ENCODE data around the gene SKI. TPM values are rescaled to one million over a fixed set of nuclear protein-coding genes. Genes with fewer than 3 reads are reported as not detected.

The SKI gene
- total RNA-seq, 1 experiment from 2014 or later = 13.1 TPM

DNA sequence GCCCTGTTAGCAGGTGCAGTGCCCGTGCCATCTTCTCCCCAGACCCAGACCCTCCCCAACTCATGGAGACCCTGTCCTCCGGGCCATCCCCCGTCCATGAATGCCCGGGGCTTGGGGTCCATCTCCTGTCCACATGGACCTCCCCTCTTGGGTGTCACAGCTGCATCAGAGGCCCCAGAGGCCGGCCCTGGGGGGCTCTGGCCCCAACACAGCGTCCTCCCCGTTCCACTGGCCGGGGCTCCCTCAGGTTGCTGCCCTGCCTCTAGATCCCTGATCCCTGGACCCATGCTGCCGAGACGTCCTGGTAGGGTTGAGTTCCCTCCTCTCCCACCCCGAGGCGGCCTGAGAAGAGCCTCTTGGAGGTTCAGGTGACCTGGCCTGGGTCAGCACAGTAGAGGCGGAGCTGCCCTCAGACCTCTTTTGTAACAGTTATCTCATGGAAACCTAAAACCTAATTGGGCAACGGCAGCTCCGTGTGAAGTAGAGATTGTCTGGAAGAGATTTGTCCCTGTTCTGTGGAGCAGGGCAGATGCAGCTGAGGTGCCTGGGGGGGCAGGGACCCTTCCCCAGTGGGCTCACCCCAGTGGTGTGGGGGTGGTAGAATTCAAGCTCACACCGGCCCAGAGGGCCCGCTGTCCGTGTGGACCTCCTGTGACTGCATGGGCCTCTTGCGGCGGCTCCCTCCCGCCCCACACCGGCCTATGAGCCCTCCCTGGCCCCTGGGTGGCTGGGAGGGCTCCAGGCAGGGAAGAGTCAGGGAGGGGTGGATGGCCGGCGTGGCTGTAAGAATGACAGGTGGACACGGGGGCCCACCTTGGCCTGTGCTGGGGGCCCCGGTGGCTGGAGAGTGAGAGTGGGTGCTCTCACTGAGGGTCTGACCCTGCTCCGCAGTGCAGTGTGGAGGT is 56.1 kb downstream of the SKI start:
- H3K4me1 ChIP-seq = peaks cover 15% of the 10 kb centered on the region
- no peaks in the 10 kb centered on the region for H3K9me3 ChIP-seq (replicated peaks)
- no peak for DNase-seq
- H3K27me3 ChIP-seq = no peaks in the 10 kb centered on the region
- H3K36me3 ChIP-seq = 0 out of 2 replicates have a peak, but pooled peaks cover 4% of the 10 kb centered on the region
- H3K27ac ChIP-seq = no peak overlapping the region
- H3K4me3 ChIP-seq = no peak overlapping the region

- Histone ChIP-seq H3K27me3 (no peaks in the 10 kb centered on the region), H3K36me3 (0 out of 2 replicates have a peak, but pooled peaks cover 4% of the 10 kb centered on the region), H3K9me3 (replicated peaks) (no peaks in the 10 kb centered on the region), H3K27ac (no peak overlapping the region), H3K4me3 (no peak overlapping the region), H3K4me1 (peaks cover 13% of the 10 kb centered on the region)
- no peak for DNase-seq
Measured at GRCh38 chr1:2284932-2285331, 56.8 kb downstream of the SKI start.

DNA sequence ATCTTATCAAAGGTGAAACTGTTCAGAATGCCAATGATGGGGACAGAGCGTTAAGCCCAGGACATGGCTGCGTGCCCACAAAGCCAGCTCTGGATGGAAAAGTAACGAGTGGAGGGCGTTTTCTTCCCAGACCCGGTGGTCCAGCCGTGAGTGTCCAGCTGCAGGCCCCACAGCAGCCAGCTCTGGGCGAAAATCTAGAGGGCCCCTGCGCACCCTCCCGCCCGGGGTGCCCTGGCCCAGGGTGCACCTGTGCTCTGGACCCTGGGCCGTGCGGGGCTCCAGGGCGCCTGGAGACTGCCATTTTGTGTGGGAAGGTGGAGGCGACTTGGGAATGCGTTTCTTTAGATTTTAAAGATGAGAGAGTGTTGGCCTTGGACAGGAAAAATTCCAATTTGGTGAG is 58.8 kb downstream of the SKI start:
- no peak overlapping the region for H3K4me3 ChIP-seq
- no peak for DNase-seq
- no peak overlapping the region for H3K27ac ChIP-seq
- H3K27me3 ChIP-seq = no peaks in the 10 kb centered on the region
- no peaks in the 10 kb centered on the region for H3K9me3 ChIP-seq (replicated peaks)
- 0 out of 2 replicates have a peak, but pooled peaks cover 4% of the 10 kb centered on the region for H3K36me3 ChIP-seq
- peaks cover 25% of the 10 kb centered on the region for H3K4me1 ChIP-seq

GRCh38 chr1:2287649-2288048 is 59.5 kb downstream of the SKI start:
- Histone ChIP-seq H3K9me3 (replicated peaks) (no peaks in the 10 kb centered on the region), H3K36me3 (0 out of 2 replicates have a peak, but pooled peaks cover 1% of the 10 kb centered on the region), H3K4me3 (no peak overlapping the region), H3K4me1 (peaks cover 28% of the 10 kb centered on the region), H3K27ac (no peak overlapping the region), H3K27me3 (no peaks in the 10 kb centered on the region)
- DNase-seq = no peak

GRCh38 chr1:2288311-2288710 is 60.2 kb downstream of the SKI start:
- H3K4me1 ChIP-seq = peaks cover 28% of the 10 kb centered on the region
- H3K36me3 ChIP-seq = no peaks in the 10 kb centered on the region
- H3K9me3 ChIP-seq (replicated peaks) = no peaks in the 10 kb centered on the region
- H3K27ac ChIP-seq = no peak overlapping the region
- no peak overlapping the region for H3K4me3 ChIP-seq
- no peak for DNase-seq
- no peaks in the 10 kb centered on the region for H3K27me3 ChIP-seq

GRCh38 chr1:2288816-2289536 is 60.9 kb downstream of the SKI start:
- Histone ChIP-seq H3K27ac (no peak overlapping the region), H3K27me3 (no peaks in the 10 kb centered on the region), H3K9me3 (replicated peaks) (no peaks in the 10 kb centered on the region), H3K4me1 (peaks cover 28% of the 10 kb centered on the region), H3K36me3 (no peaks in the 10 kb centered on the region), H3K4me3 (no peak overlapping the region)
- peak in 1 of 2 experiments; percentile 31 for DNase-seq

DNA sequence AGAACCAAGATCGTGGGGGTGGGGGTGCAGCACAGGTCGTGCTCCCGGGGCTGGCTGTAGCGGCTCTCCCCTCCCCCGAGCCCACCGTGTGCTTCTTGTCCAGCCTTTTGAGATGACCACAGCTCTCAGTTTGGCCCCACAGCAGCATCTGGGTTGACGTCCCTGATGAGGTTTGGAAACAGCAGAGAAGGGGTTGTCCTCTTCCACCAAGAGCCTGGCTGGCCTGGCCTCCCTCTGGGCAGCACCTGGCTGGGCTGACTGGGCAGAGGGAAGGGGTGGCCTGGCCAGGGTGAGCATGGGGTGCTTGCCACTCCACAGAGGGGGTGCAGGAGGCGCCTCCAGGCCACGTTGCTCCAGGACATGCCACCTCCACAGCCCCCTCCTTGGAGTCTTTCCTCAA is 61.5 kb downstream of the SKI start:
- no peak overlapping the region for H3K4me3 ChIP-seq
- H3K9me3 ChIP-seq (replicated peaks) = no peaks in the 10 kb centered on the region
- peak overlapping the region; percentile 84 for H3K27ac ChIP-seq
- H3K27me3 ChIP-seq = no peaks in the 10 kb centered on the region
- H3K4me1 ChIP-seq = peaks cover 28% of the 10 kb centered on the region
- H3K36me3 ChIP-seq = no peaks in the 10 kb centered on the region
- DNase-seq = peak in 1 of 2 experiments; percentile 27

- Histone ChIP-seq H3K27me3 (no peaks in the 10 kb centered on the region), H3K9me3 (replicated peaks) (no peaks in the 10 kb centered on the region), H3K27ac (peak overlapping the region; percentile 84), H3K4me1 (peaks cover 28% of the 10 kb centered on the region), H3K4me3 (peak overlapping the region; percentile 48), H3K36me3 (no peaks in the 10 kb centered on the region)
- DNase-seq = peak; percentile 80 to 81
Measured at GRCh38 chr1:2290171-2290578, 62.1 kb downstream of the SKI start.

DNA sequence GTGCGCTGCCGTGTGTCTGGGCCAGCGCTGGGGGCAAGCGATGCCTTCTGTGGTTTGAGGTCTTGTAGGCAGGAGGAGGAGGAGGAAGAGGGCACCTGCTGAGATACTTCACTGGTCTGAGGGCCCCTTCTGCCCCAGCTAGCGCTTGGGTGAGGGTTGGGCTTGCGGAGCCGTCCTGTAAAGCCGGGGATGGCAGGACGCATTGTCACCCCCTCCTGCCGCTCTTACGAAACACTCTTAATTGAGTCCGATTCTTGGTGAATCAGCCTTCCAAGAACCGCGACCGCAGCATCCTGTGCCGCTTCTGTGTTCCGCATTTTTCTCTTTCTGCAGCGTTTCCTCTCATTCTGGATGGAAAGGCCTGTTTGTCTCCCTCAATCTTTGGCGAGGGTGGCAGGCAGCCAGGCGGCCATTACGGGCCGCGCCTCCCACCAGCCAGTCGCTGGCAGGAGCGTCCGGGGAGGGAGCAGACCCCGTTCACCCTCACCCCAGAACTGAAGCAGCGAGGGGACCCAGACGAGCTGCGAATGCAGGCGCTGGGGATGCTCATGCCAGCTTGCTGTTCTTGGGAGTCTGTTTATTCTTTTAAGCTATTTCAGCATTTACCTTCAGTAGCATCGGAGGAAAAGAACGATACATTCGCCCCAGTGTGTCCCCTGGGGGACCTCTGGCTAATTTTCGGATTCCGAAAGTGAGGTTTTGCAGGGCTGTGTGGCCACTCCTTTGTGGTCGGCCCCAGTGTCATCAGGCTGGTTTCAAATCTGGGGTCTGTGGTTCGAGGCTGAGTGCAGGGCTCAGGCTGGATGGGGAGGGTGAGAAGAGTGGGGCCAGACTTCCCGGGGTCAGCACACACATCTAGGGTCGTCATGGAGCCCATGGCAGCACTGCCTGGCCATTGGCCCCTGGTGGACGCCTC is 62.7 kb downstream of the SKI start:
- Histone ChIP-seq H3K4me1 (peaks cover 28% of the 10 kb centered on the region), H3K36me3 (no peaks in the 10 kb centered on the region), H3K27ac (peak overlapping the region; percentile 84), H3K9me3 (replicated peaks) (no peaks in the 10 kb centered on the region), H3K27me3 (no peaks in the 10 kb centered on the region), H3K4me3 (peak overlapping the region; percentile 48)
- peak; percentile 91 to 94 for DNase-seq

- no peaks in the 10 kb centered on the region for H3K9me3 ChIP-seq (replicated peaks)
- peak overlapping the region; percentile 84; the same call in 1 of the 2 replicates for H3K27ac ChIP-seq
- H3K4me3 ChIP-seq = no peak overlapping the region
- H3K4me1 ChIP-seq = peaks cover 28% of the 10 kb centered on the region
- no peak for DNase-seq
- no peaks in the 10 kb centered on the region for H3K36me3 ChIP-seq
- H3K27me3 ChIP-seq = no peaks in the 10 kb centered on the region
Measured at GRCh38 chr1:2291577-2291976, 63.5 kb downstream of the SKI start.

DNA sequence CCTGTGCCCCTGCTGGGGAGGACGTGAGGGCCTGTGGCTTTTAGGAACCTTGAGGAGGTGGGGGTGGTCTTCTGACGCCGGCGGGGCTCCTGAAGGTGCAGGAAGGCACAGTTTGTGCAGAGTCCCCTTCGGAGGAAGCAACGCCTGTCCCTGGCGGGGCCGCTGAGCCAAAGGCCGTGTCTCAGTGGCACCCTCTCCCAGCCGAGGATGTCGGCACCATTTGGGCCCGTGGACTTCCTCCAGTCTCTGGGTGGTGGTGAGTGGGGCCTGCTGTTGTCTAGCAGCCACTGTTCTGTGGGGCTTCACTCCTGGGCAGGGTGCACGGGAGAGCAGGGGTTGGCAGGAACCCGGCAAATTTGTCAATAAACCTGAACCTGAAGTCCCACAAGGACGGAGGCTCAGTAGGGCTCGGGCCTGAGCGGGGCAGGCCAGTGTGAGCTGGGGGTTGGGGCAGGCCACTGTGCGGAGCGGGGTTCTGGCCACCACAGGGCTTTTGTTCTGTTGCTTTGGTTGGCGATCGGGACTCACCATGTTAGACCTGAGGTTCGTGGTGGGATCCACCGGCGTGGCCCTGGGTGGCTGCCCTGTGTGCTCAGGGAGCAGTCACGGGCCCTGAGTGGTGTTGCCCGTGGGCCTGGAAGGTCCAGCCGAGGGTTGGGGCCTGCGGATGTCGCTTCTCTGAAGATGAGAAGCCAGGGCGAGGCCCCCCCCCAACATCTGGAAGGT is 64.8 kb downstream of the SKI start:
- peaks cover 28% of the 10 kb centered on the region for H3K4me1 ChIP-seq
- no peaks in the 10 kb centered on the region for H3K9me3 ChIP-seq (replicated peaks)
- no peaks in the 10 kb centered on the region for H3K27me3 ChIP-seq
- H3K4me3 ChIP-seq = no peak overlapping the region
- H3K36me3 ChIP-seq = no peaks in the 10 kb centered on the region
- DNase-seq = no peak
- H3K27ac ChIP-seq = no peak overlapping the region

DNA sequence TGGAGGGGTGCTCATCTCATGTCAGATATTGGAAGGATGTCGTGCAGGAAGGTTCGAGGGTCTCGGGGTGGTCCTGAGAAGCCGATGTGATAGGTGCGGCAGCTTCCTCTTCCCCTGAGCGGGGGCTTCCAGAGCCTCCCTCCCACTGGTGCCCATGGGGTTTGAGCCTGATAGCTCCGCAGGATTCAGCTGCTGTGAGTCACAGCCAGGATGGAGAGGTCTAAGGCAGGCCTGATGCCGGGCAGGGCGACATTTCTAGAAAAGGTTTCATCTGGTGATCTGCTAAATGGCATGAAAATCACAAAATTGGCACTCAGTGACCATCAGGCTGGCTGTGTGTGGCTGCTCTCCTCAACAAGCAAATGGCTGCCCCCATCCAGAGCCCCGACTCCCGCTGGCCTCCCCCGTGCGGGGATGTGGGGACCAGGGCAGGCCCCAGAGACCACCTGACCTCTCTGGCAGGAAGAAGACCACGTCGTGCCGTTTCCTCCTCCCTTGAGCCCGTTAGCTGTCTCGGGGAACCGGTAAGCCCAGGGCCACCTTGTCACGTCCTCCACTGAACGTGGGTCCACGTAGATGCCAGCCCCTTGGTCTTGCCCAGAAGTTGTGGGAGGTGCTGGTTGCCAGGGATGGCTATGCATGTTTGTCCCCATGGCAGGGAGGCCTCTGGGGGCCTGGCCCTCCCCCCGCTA is 66.1 kb downstream of the SKI start:
- Histone ChIP-seq H3K4me1 (peaks cover 21% of the 10 kb centered on the region), H3K9me3 (replicated peaks) (no peaks in the 10 kb centered on the region), H3K27me3 (no peaks in the 10 kb centered on the region), H3K27ac (no peak overlapping the region), H3K4me3 (no peak overlapping the region), H3K36me3 (no peaks in the 10 kb centered on the region)
- DNase-seq = no peak

GRCh38 chr1:2294725-2295078 is 66.6 kb downstream of the SKI start:
- H3K36me3 ChIP-seq = no peaks in the 10 kb centered on the region
- no peak overlapping the region for H3K4me3 ChIP-seq
- no peaks in the 10 kb centered on the region for H3K27me3 ChIP-seq
- no peak for DNase-seq
- H3K4me1 ChIP-seq = peaks cover 23% of the 10 kb centered on the region
- no peak overlapping the region for H3K27ac ChIP-seq
- no peaks in the 10 kb centered on the region for H3K9me3 ChIP-seq (replicated peaks)
